Measurements from ENCODE around the gene UPF2.
"Not testable (repeated sequence)": the region's sequence is repeated elsewhere in the genome, so short reads cannot be mapped to it uniquely, and the experiment has no call there.

Gene UPF2

DNA sequence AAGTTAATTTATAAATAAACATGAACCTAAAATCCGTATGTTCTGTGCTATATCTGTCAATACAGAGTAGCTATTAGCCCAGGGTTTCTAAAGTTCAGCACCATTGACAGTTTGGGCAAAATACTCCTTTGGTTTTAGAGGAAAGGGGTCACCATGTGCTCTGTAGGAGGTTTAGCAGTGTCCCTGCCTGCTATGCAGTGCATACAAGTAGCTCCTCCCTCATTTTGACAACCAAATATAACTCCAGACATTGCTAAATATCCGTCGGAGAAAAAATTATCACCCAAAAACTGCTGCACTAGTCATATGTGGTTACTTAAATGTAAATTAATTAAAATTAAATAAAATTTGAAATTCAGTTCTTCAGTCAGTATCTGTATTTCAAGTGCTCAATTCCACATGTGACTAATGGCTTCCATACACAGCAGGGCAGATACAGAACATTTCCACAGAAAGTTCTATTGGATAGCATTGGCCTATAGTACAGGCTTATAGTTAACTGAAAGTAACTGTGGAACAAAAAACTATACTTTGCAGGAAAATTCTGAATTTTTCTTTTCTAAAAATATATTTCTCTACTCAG lies 6.4 kb downstream of the UPF2 start:
- H3K4me3 ChIP-seq (ENCODE audit: low read depth, low read length), result no peak overlapping the region
- H3K27ac ChIP-seq (ENCODE audit: low read depth, low read length), result no peak overlapping the region
- peaks cover 16% of the 10 kb centered on the region for H3K36me3 ChIP-seq (ENCODE audit: insufficient read depth, low read length)

GRCh38 chr10:12031404-12031803 lies 11.2 kb downstream of the UPF2 start:
- no peak overlapping the region for H3K27ac ChIP-seq (ENCODE audit: low read depth, low read length)

More for the DNA sequence above, 6.4 kb downstream of the UPF2 start:
- H3K79me2 ChIP-seq (ENCODE audit: control insufficient read depth, insufficient read depth, low read length, unreplicated experiment), result peaks cover 78% of the 10 kb centered on the region
- no peaks in the 10 kb centered on the region for H3K27me3 ChIP-seq (ENCODE audit: insufficient read depth, low read length)
- no peak overlapping the region for H2AFZ ChIP-seq (ENCODE audit: low read length, unreplicated experiment)
- peaks cover 9% of the 10 kb centered on the region for H3K4me1 ChIP-seq (ENCODE audit: control insufficient read depth, insufficient read depth, low read length, unreplicated experiment)

GRCh38 chr10:12027539-12027938 lies 15.1 kb downstream of the UPF2 start:
- H3K4me1 ChIP-seq (ENCODE audit: control insufficient read depth, insufficient read depth, low read length, unreplicated experiment), result no peaks in the 10 kb centered on the region
- H3K4me3 ChIP-seq (ENCODE audit: low read depth, low read length), result no peak overlapping the region
- H3K27ac ChIP-seq (ENCODE audit: low read depth, low read length), result no peak overlapping the region
- H3K27me3 ChIP-seq (ENCODE audit: insufficient read depth, low read length), result no peaks in the 10 kb centered on the region
- peaks cover 32% of the 10 kb centered on the region for H3K79me2 ChIP-seq (ENCODE audit: control insufficient read depth, insufficient read depth, low read length, unreplicated experiment)
- H3K36me3 ChIP-seq (ENCODE audit: insufficient read depth, low read length), result peaks cover 20% of the 10 kb centered on the region; the same call in 1 of the 2 replicates
- H2AFZ ChIP-seq (ENCODE audit: low read length, unreplicated experiment), result no peak overlapping the region

More at GRCh38 chr10:12031404-12031803, 11.2 kb downstream of the UPF2 start:
- Histone ChIP-seq H3K36me3 (ENCODE audit: insufficient read depth, low read length) (peaks cover 31% of the 10 kb centered on the region), H2AFZ (ENCODE audit: low read length, unreplicated experiment) (no peak overlapping the region), H3K79me2 (ENCODE audit: control insufficient read depth, insufficient read depth, low read length, unreplicated experiment) (peaks cover 43% of the 10 kb centered on the region), H3K4me1 (ENCODE audit: control insufficient read depth, insufficient read depth, low read length, unreplicated experiment) (no peaks in the 10 kb centered on the region), H3K4me3 (ENCODE audit: low read depth, low read length) (no peak overlapping the region), H3K27me3 (ENCODE audit: insufficient read depth, low read length) (no peaks in the 10 kb centered on the region)

- H3K79me2 ChIP-seq (ENCODE audit: control insufficient read depth, insufficient read depth, low read length, unreplicated experiment), result peaks cover 39% of the 10 kb centered on the region
- H2AFZ ChIP-seq (ENCODE audit: low read length, unreplicated experiment), result no peak overlapping the region
- H3K27ac ChIP-seq (ENCODE audit: low read depth, low read length), result no peak overlapping the region
- H3K4me3 ChIP-seq (ENCODE audit: low read depth, low read length), result no peak overlapping the region
- no peaks in the 10 kb centered on the region for H3K4me1 ChIP-seq (ENCODE audit: control insufficient read depth, insufficient read depth, low read length, unreplicated experiment)
- peaks cover 13% of the 10 kb centered on the region; the same call in 1 of the 2 replicates for H3K36me3 ChIP-seq (ENCODE audit: insufficient read depth, low read length)
- no peaks in the 10 kb centered on the region for H3K27me3 ChIP-seq (ENCODE audit: insufficient read depth, low read length)
These were observed 17.0 kb downstream of the UPF2 start for GRCh38 chr10:12025591-12025990.

DNA sequence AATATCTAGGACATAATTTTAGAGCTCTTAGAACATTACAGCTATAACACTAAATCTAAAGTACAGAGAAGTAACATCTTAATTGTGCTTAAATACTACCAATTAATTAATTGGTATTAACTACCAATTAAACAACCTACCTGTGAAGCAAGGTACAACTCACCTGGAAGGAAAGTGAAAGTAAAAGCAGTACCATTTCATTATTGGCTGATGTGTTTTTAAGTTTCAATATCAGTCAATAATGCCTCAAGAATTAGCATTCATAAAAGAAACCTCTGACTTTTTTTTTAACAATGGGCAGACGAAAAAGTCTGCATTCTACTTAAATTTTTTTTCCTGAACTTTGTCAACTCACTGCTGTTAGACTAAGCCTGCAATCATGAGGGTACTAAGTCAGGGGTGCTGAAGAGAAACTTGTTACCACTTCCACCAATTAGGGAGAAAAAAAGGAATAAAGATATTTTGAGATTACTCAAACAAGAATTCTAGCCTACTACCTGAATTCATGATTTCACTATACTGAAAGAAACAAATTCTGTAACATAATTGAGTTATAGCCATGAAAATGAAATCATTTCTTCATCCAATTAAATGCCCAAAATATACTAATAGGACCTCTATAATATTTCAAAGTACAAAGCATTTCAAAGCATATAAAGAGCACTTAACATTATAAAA lies 19.9 kb downstream of the UPF2 start:
- no peak overlapping the region for H2AFZ ChIP-seq (ENCODE audit: low read length, unreplicated experiment)
- H3K27me3 ChIP-seq (ENCODE audit: insufficient read depth, low read length), result no peaks in the 10 kb centered on the region
- H3K79me2 ChIP-seq (ENCODE audit: control insufficient read depth, insufficient read depth, low read length, unreplicated experiment), result peaks cover 44% of the 10 kb centered on the region
- H3K4me1 ChIP-seq (ENCODE audit: control insufficient read depth, insufficient read depth, low read length, unreplicated experiment), result peaks cover 11% of the 10 kb centered on the region
- H3K36me3 ChIP-seq (ENCODE audit: insufficient read depth, low read length), result no peaks in the 10 kb centered on the region
- peak overlapping the region; percentile 19; the same call in 1 of the 2 replicates for H3K4me3 ChIP-seq (ENCODE audit: low read depth, low read length)
- no peak overlapping the region for H3K27ac ChIP-seq (ENCODE audit: low read depth, low read length)

- Histone ChIP-seq H3K4me3 (ENCODE audit: low read depth, low read length) (no peak overlapping the region), H3K36me3 (ENCODE audit: insufficient read depth, low read length) (no peaks in the 10 kb centered on the region), H2AFZ (ENCODE audit: low read length, unreplicated experiment) (no peak overlapping the region), H3K27me3 (ENCODE audit: insufficient read depth, low read length) (no peaks in the 10 kb centered on the region), H3K79me2 (ENCODE audit: control insufficient read depth, insufficient read depth, low read length, unreplicated experiment) (peaks cover 34% of the 10 kb centered on the region), H3K27ac (ENCODE audit: low read depth, low read length) (no peak overlapping the region), H3K4me1 (ENCODE audit: control insufficient read depth, insufficient read depth, low read length, unreplicated experiment) (peaks cover 11% of the 10 kb centered on the region)
These were observed 22.0 kb downstream of the UPF2 start for GRCh38 chr10:12020574-12020973.

DNA sequence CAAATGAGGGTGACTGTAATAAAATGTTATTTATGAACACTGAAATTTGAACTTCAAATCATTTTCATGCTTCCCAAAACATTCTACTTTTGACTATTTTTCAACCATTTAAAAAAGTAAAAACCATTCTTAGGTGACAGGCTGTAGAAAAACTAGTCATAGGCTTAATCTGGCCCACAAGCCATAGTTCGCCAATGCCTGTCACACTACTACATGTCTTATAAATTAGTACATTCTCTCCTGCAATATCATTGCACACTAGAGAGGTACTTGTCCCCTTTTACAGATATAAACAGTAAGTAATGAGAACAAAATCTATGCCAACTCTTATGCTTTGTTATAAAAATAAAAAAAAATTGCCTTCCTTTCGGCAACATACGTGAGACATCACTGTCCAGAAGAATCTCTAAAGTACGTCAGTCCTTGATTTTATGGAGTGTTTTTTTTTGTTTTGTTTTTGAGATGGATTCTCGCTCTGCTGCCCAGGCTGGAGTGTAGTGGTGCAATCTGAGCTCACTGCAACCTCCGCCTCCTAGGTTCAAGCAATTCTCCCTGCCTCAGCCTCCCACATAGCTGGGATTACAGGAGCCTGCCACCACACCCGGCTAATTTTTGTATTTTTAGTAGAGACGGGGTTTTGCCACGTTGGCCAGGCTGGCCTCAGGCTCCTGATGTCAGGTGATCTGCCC lies 23.2 kb downstream of the UPF2 start:
- peak overlapping the region; percentile 27 for H3K27ac ChIP-seq (ENCODE audit: low read depth, low read length)
- H2AFZ ChIP-seq (ENCODE audit: low read length, unreplicated experiment), result no peak overlapping the region
- H3K79me2 ChIP-seq (ENCODE audit: control insufficient read depth, insufficient read depth, low read length, unreplicated experiment), result peaks cover 35% of the 10 kb centered on the region
- 0 out of 2 replicates have a peak, but pooled peaks cover 3% of the 10 kb centered on the region for H3K36me3 ChIP-seq (ENCODE audit: insufficient read depth, low read length)
- peaks cover 11% of the 10 kb centered on the region for H3K4me1 ChIP-seq (ENCODE audit: control insufficient read depth, insufficient read depth, low read length, unreplicated experiment)
- no peaks in the 10 kb centered on the region for H3K27me3 ChIP-seq (ENCODE audit: insufficient read depth, low read length)
- no peak overlapping the region for H3K4me3 ChIP-seq (ENCODE audit: low read depth, low read length)

DNA sequence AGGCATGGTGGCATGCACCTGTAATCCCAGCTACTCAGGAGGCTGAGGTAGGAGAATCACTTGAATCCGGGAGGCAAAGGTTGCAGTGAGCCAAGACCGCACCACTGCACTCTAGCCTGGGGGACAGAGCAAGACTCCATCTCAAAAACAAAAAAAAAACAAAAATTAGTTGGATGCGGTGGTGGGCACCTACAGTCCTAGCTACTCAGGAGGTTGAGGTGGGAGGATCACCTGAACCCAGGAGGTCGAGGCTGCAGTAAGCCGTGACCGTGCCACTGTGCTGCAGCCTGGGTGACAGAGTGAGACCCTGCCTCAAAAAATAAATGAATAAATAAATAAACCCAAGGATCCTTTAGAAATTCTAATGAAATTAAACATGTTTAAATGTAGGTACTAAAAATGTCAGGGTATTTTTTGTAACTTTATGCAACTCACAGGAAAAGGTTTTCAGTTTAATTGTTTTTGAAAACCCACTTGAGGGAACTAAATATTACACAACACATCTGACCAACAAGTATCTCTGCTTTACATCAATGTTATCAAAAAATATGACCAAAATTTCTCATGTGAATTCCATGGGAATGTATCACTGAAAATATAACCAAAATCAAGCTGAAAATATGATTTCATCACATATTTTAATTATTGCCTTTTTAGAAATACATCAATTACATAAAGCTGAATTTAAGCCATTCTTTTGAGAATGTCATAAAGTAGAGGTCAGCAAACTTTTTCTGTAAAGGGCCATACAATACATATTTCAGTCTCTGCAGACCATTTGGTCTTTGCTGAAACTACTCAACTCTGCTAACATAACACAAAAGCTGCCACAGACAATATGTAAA lies 23.9 kb downstream of the UPF2 start:
- H3K4me1 ChIP-seq (ENCODE audit: control insufficient read depth, insufficient read depth, low read length, unreplicated experiment), result peaks cover 11% of the 10 kb centered on the region
- peaks cover 32% of the 10 kb centered on the region for H3K79me2 ChIP-seq (ENCODE audit: control insufficient read depth, insufficient read depth, low read length, unreplicated experiment)
- H3K27me3 ChIP-seq (ENCODE audit: insufficient read depth, low read length), result no peaks in the 10 kb centered on the region
- no peak overlapping the region for H2AFZ ChIP-seq (ENCODE audit: low read length, unreplicated experiment)
- H3K36me3 ChIP-seq (ENCODE audit: insufficient read depth, low read length), result peaks cover 8% of the 10 kb centered on the region
- H3K27ac ChIP-seq (ENCODE audit: low read depth, low read length), result peak overlapping the region; percentile 27
- no peak overlapping the region for H3K4me3 ChIP-seq (ENCODE audit: low read depth, low read length)

- H3K4me1 ChIP-seq (ENCODE audit: control insufficient read depth, insufficient read depth, low read length, unreplicated experiment), result peaks cover 3% of the 10 kb centered on the region
- no peaks in the 10 kb centered on the region for H3K27me3 ChIP-seq (ENCODE audit: insufficient read depth, low read length)
- peaks cover 42% of the 10 kb centered on the region for H3K36me3 ChIP-seq (ENCODE audit: insufficient read depth, low read length)
- H3K27ac ChIP-seq (ENCODE audit: low read depth, low read length), result no peak overlapping the region
- H2AFZ ChIP-seq (ENCODE audit: low read length, unreplicated experiment), result no peak overlapping the region
- H3K79me2 ChIP-seq (ENCODE audit: control insufficient read depth, insufficient read depth, low read length, unreplicated experiment), result peaks cover 22% of the 10 kb centered on the region
- H3K4me3 ChIP-seq (ENCODE audit: low read depth, low read length), result no peak overlapping the region
These were observed 28.7 kb downstream of the UPF2 start for GRCh38 chr10:12013926-12014325.

DNA sequence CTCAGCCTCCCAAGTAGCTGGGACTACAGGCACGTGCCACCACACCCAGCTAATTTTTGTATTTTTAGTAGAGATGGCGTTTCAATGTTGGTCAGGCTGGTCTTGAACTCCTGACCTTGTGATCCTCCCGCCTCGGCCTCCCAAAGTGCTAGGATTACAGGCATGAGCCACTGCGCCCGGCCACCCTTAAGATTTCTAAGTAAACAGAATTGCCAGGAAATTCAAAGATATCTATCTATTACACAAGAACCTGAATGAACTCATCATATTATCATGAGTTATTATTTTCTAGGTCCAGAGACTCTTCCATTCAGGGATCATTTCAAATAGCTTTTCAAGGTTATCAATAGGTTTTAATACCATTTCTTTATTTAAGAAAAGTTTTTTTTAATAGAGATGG lies 29.2 kb downstream of the UPF2 start:
- not testable (repeated sequence) for H3K4me3 ChIP-seq (ENCODE audit: low read depth, low read length); H3K4me1 ChIP-seq (ENCODE audit: control insufficient read depth, insufficient read depth, low read length, unreplicated experiment); H2AFZ ChIP-seq (ENCODE audit: low read length, unreplicated experiment); H3K27me3 ChIP-seq (ENCODE audit: insufficient read depth, low read length); H3K27ac ChIP-seq (ENCODE audit: low read depth, low read length)
- Histone ChIP-seq H3K79me2 (ENCODE audit: control insufficient read depth, insufficient read depth, low read length, unreplicated experiment) (peaks cover 22% of the 10 kb centered on the region), H3K36me3 (ENCODE audit: insufficient read depth, low read length) (peaks cover 43% of the 10 kb centered on the region)
